ENCODE measurements around the gene PTPRN. TPM values are rescaled to one million over a fixed set of nuclear protein-coding genes. Genes with fewer than 3 reads are reported as not detected.

PTPRN gene
- total and polyA plus RNA-seq, 9 of the 15 experiments (the other 6 are each of a cell fraction or from before 2014, with no cell fraction given), result 0.15 to 2.4 (median 0.43) TPM; not detected in 1

DNA sequence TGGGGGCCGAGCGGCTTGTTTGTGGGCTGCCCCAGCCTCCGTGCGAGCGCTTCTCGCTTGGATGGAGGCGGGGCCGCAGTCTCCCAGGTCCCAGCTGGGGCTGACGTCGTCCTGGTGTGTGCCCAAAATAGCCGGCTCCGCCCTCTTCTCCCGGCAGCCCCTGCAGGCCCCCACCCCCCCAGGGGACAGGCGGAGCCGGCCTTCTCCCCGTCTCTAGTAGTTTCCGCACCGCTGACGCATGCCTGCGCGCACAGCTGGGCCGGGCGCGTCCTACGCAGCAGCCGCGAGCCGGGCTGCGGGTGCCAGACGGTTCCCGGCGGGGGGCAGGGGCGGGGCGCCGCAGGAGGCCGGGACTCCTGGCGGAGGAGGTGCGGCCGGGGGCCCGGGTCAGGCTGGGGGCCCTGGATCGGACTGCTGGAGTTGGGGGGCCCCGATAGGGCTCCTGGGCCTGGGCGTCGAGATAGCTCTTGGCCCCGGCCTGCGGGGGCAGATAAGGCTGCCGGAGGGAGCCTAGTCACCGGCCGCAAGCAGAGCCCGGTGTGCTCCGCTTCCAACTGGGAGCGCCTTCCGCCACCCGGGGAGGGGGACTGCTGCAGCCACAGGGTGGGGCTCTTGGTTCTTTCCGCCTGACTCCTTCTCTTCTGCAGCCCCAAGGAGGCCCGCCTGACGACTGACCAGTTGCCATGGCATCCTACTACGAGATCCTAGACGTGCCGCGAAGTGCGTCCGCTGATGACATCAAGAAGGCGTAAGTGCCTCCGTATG, 29.9 kb downstream of the PTPRN start, which contains the start of gene DNAJB2 (continued):
- TF ChIP-seq, protein P1, sequence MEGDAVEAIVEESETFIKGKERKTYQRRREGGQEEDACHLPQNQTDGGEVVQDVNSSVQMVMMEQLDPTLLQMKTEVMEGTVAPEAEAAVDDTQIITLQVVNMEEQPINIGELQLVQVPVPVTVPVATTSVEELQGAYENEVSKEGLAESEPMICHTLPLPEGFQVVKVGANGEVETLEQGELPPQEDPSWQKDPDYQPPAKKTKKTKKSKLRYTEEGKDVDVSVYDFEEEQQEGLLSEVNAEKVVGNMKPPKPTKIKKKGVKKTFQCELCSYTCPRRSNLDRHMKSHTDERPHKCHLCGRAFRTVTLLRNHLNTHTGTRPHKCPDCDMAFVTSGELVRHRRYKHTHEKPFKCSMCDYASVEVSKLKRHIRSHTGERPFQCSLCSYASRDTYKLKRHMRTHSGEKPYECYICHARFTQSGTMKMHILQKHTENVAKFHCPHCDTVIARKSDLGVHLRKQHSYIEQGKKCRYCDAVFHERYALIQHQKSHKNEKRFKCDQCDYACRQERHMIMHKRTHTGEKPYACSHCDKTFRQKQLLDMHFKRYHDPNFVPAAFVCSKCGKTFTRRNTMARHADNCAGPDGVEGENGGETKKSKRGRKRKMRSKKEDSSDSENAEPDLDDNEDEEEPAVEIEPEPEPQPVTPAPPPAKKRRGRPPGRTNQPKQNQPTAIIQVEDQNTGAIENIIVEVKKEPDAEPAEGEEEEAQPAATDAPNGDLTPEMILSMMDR (IDR thresholded peaks at IDR 0.05 in 2 of 3, conservative IDR thresholded peaks at IDR 0.05 in 1 of 3; ENCODE audit: insufficient read depth in 2 of 3, low read depth in 1 of 3, low read length in 3 of 3), result peak; percentile 55 to 83 (median 78)
- TF ChIP-seq, protein P2, sequence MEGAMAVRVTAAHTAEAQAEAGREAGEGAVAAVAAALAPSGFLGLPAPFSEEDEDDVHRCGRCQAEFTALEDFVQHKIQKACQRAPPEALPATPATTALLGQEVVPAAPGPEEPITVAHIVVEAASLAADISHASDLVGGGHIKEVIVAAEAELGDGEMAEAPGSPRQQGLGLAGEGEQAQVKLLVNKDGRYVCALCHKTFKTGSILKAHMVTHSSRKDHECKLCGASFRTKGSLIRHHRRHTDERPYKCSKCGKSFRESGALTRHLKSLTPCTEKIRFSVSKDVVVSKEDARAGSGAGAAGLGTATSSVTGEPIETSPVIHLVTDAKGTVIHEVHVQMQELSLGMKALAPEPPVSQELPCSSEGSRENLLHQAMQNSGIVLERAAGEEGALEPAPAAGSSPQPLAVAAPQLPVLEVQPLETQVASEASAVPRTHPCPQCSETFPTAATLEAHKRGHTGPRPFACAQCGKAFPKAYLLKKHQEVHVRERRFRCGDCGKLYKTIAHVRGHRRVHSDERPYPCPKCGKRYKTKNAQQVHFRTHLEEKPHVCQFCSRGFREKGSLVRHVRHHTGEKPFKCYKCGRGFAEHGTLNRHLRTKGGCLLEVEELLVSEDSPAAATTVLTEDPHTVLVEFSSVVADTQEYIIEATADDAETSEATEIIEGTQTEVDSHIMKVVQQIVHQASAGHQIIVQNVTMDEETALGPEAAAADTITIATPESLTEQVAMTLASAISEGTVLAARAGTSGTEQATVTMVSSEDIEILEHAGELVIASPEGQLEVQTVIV (CRISPR knock-in tag; IDR thresholded peaks at IDR 0.05; ENCODE audit: borderline replicate concordance), result peak; percentile 78; the same call in 1 of the 2 replicates
- TF ChIP-seq ARID1B (IDR thresholded peaks at IDR 0.05) (peak; percentile 99), ZNF316 (IDR thresholded peaks at IDR 0.05) (peak; percentile 18; the same call in 1 of the 2 replicates), HOXB6 (CRISPR knock-in tag; IDR thresholded peaks at IDR 0.05; ENCODE audit: borderline replicate concordance) (no peak), MEIS2 (IDR thresholded peaks at IDR 0.05; ENCODE audit: partially characterized antibody) (peak; percentile 91), CBX3 (IDR thresholded peaks at IDR 0.05; ENCODE audit: borderline replicate concordance in 1 of 2, low read length in 2 of 2) (peak in 1 of 2 experiments; percentile 39; a peak in 1 of 3 replicates), TEAD2 (tag; IDR thresholded peaks at IDR 0.05) (no peak), IRF2 (CRISPR knock-in tag; IDR thresholded peaks at IDR 0.05) (no peak), NCOA1 (IDR thresholded peaks at IDR 0.05; ENCODE audit: low read depth) (peak; percentile 92), C11orf30 (IDR thresholded peaks at IDR 0.05; ENCODE audit: low read depth) (peak; percentile 30), GTF2A2 (tag; IDR thresholded peaks at IDR 0.05) (no peak), SREBF2 (CRISPR knock-in tag; IDR thresholded peaks at IDR 0.05) (no peak), CBX5 (IDR thresholded peaks at IDR 0.05; ENCODE audit: borderline replicate concordance, low read depth) (peak; percentile 38; the same call in 1 of the 2 replicates), PHB2 (IDR thresholded peaks at IDR 0.05; ENCODE audit: low read depth) (peak; percentile 92), ZNF668 (CRISPR knock-in tag; IDR thresholded peaks at IDR 0.05) (peak; percentile 17; the same call in 1 of the 2 replicates)
- TF ChIP-seq, protein P3, sequence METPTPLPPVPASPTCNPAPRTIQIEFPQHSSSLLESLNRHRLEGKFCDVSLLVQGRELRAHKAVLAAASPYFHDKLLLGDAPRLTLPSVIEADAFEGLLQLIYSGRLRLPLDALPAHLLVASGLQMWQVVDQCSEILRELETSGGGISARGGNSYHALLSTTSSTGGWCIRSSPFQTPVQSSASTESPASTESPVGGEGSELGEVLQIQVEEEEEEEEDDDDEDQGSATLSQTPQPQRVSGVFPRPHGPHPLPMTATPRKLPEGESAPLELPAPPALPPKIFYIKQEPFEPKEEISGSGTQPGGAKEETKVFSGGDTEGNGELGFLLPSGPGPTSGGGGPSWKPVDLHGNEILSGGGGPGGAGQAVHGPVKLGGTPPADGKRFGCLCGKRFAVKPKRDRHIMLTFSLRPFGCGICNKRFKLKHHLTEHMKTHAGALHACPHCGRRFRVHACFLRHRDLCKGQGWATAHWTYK (CRISPR knock-in tag; IDR thresholded peaks at IDR 0.05), result peak; percentile 90
- TF ChIP-seq, protein P4, sequence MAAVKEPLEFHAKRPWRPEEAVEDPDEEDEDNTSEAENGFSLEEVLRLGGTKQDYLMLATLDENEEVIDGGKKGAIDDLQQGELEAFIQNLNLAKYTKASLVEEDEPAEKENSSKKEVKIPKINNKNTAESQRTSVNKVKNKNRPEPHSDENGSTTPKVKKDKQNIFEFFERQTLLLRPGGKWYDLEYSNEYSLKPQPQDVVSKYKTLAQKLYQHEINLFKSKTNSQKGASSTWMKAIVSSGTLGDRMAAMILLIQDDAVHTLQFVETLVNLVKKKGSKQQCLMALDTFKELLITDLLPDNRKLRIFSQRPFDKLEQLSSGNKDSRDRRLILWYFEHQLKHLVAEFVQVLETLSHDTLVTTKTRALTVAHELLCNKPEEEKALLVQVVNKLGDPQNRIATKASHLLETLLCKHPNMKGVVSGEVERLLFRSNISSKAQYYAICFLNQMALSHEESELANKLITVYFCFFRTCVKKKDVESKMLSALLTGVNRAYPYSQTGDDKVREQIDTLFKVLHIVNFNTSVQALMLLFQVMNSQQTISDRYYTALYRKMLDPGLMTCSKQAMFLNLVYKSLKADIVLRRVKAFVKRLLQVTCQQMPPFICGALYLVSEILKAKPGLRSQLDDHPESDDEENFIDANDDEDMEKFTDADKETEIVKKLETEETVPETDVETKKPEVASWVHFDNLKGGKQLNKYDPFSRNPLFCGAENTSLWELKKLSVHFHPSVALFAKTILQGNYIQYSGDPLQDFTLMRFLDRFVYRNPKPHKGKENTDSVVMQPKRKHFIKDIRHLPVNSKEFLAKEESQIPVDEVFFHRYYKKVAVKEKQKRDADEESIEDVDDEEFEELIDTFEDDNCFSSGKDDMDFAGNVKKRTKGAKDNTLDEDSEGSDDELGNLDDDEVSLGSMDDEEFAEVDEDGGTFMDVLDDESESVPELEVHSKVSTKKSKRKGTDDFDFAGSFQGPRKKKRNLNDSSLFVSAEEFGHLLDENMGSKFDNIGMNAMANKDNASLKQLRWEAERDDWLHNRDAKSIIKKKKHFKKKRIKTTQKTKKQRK (IDR thresholded peaks at IDR 0.05; ENCODE audit: borderline replicate concordance, low read depth, low read length), result no peak
- TF ChIP-seq, protein P5, sequence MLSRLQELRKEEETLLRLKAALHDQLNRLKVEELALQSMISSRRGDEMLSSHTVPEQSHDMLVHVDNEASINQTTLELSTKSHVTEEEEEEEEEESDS (CRISPR knock-in tag; IDR thresholded peaks at IDR 0.05), result no peak
